Lower leg skin (tissue), 3 donors: ENCODE data around the gene FTO.

Experiments
- POLR2A ChIP-seq, 2 donors: fragments of 450-650 bp; IDR thresholded peaks; one replicate each; pipeline ENCODE4 v1.6.1; 2016 to 2017; ENCODE audit warnings: antibody characterized with exemption in 2 of 2, mild to moderate bottlenecking in 1 of 2, moderate library complexity in 1 of 2
- TF ChIP-seq, protein P1 (sequence below), 3 donors: fragments of 450-650 bp; IDR thresholded peaks; one replicate each; pipeline ENCODE4 v1.5.1; 2016; ENCODE audit warnings: antibody characterized with exemption in 3 of 3, mild to moderate bottlenecking in 3 of 3, moderate library complexity in 2 of 3

DNA sequence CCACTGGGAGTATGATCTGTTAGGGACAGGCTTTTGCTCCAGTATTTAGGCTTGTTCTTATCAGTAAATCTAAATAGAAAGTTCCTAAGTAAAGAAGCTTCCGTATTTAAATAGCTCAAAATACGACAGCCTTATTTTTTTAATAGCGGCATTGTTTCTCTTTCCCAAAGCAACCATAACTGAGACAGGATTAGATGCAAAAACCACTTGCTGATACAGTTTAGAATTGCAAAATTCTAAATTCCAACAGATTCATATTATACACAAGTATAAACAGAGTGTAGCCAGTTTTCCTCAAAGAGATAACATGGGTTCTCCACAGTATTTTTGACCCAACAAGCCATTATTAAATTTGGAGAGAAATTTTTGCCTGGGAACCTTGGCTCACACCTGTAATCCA lies 276.7 kb downstream of the FTO start:
- TF ChIP-seq POLR2A (IDR thresholded peaks at IDR 0.05), result no peak
- TF ChIP-seq, protein P1, sequence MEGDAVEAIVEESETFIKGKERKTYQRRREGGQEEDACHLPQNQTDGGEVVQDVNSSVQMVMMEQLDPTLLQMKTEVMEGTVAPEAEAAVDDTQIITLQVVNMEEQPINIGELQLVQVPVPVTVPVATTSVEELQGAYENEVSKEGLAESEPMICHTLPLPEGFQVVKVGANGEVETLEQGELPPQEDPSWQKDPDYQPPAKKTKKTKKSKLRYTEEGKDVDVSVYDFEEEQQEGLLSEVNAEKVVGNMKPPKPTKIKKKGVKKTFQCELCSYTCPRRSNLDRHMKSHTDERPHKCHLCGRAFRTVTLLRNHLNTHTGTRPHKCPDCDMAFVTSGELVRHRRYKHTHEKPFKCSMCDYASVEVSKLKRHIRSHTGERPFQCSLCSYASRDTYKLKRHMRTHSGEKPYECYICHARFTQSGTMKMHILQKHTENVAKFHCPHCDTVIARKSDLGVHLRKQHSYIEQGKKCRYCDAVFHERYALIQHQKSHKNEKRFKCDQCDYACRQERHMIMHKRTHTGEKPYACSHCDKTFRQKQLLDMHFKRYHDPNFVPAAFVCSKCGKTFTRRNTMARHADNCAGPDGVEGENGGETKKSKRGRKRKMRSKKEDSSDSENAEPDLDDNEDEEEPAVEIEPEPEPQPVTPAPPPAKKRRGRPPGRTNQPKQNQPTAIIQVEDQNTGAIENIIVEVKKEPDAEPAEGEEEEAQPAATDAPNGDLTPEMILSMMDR (IDR thresholded peaks at IDR 0.05), result no peak
